A549 treated with CpdA at 1 μM for 4 hours (cell line): Measurements from ENCODE around the gene PDGFRA. TPM values are rescaled to one million over a fixed set of nuclear protein-coding genes. Genes with fewer than 3 reads are reported as not detected.

ENCODE experiments used
- total RNA-seq: library from RNA; stranded (reverse); fragments of 200-300 nt; extraction: Qiagen RNA extraction; gene quantifications from 5 replicates; pipeline ENCODE4 v1.2.3, GENCODE V29; 2022; ENCODE audit warnings: low read depth

PDGFRA gene
- 0.21 to 0.83 TPM (median 0.48 TPM) in 5 replicates for total RNA-seq

DNA sequence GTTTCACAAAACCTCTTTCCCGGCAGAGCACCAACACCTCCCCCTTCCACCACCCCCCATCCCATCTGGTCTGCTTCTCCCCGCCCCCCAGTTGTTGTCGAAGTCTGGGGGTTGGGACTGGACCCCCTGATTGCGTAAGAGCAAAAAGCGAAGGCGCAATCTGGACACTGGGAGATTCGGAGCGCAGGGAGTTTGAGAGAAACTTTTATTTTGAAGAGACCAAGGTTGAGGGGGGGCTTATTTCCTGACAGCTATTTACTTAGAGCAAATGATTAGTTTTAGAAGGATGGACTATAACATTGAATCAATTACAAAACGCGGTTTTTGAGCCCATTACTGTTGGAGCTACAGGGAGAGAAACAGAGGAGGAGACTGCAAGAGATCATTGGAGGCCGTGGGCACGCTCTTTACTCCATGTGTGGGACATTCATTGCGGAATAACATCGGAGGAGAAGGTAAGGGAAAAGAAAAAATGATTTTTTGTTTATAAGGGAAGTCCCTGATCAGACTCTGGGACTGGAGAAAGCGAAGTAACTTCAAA lies at the start of gene PDGFRA:
TSS of gene PDGFRA (plus strand) at position 333 of the 541 bp plus-strand sequence. CDS start 29,476 bp downstream, outside the sequence.

Other genes with a start within 250 kb of the PDGFRA start
- gene CHIC2, start 164.7 kb upstream of the PDGFRA start, total RNA-seq: 5.7 to 10.4 TPM (median 9.2 TPM) in 5 replicates
- not detected in 5 replicates for gene GSX2, start 129.1 kb upstream of the PDGFRA start, total RNA-seq